ENCODE measurements around the gene PCDHA12.
"Not testable (repeated sequence)": the region's sequence is repeated elsewhere in the genome, so short reads cannot be mapped to it uniquely, and the experiment has no call there.

Gene PCDHA12

DNA sequence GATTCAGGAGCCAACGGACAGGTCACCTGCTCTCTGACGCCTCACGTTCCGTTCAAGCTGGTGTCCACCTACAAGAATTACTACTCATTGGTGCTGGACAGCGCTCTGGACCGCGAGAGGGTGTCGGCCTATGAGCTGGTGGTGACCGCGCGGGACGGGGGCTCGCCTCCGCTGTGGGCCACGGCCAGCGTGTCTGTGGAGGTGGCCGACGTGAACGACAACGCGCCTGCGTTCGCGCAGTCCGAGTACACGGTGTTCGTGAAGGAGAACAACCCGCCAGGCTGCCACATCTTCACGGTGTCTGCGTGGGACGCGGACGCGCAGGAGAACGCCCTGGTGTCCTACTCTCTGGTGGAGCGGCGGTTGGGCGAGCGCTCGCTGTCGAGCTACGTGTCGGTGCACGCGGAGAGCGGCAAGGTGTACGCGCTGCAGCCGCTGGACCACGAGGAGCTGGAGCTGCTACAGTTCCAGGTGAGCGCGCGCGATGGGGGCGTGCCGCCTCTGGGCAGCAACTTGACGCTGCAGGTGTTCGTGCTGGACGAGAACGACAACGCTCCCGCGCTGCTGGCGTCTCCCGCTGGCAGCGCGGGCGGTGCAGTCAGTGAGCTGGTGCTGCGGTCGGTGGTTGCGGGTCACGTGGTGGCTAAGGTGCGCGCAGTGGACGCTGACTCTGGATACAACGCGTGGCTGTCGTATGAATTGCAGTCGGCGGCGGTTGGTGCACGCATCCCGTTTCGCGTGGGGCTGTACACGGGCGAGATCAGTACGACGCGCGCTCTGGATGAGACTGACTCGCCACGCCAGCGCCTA lies 17.7 kb upstream of the PCDHA12 start:
- no peak for DNase-seq

DNA sequence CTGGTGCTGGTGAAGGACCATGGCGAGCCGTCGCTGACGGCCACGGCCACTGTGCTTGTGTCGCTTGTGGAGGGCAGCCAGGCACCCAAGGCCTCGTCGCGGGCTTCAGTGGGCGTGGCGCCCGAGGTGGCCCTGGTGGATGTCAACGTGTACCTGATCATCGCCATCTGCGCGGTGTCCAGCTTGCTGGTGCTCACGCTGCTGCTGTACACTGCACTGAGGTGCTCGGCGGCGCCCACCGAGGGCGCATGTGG lies 17.2 kb upstream of the PCDHA12 start:
- DNase-seq, result no peak

DNA sequence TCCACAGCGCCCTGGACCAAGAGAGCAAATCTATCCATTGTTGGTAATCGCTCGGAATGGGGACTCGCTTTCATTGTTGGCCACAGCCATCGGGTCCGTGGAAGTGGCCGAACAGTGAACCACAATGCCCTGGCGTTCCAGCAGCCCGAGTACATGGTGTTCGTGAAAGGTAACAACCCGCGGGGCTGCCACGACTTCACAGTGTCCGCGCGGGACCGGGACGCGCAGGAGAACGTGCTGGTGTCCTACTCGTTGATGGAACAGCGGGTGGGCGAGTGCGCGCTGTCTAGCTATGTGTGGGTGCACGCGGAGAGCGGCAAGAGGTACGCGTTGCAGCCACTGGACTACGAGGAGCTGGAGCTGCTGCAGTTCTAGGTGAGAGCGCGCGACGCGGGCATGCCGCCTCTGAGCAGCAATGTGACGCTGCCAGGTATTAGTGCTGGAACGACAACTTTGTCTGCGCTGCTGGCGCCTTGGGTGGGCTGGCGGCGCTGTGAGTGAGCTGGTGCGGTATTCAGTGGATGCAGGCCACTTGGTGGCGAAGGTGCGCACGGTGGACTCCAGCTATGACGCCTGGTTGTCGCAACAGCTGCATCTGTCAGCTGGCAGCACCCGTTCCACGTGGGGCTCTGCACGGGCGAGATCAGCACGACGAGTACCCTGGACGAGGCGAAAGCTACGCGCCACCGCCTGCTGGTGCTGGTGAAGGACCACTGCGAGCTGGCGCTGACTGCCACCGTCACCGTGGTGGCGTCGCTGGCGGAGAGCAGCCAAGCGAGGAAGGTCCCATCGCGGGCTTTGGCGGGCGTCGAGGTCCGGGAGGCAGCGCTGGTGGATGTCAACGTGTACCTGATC lies 12.4 kb upstream of the PCDHA12 start:
- no peak for DNase-seq

DNA sequence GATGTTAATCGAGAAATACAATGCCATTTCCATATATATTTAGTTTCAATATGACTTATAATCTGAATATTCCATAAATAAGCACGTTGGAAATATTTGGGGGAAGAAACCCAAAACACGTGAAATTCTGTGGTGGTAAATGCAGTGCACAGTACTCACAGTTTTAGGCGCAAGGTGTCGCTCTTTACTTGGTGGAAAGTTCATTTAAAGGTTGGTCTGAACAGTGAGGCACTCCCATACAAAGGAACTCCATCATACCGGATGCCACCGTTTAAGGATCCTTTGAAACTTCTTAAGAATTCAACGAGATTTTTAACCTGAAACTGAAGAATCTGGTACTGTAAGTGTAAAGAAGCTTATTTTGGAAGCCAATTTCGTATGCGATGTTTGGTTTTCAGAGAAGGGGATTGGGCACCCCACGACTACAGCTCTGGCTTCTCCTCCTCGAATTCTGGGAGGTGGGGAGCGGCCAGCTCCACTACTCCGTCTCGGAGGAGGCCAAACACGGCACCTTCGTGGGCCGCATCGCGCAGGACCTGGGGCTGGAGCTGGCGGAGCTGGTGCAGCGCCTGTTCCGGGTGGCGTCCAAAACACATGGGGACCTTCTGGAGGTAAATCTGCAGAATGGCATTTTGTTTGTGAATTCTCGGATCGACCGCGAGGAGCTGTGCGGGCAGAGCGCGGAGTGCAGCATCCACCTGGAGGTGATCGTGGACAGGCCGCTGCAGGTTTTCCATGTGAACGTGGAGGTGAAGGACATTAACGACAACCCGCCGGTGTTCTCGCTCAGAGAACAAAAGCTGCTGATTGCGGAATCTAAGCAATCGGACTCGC lies 6.2 kb upstream of the PCDHA12 start, which contains the start of gene PCDHA11:
PCDHA11 (plus strand) TSS at position 237 of the 834 bp plus-strand sequence; CDS start at position 384, 147 bp downstream.
- no peak for DNase-seq

DNA sequence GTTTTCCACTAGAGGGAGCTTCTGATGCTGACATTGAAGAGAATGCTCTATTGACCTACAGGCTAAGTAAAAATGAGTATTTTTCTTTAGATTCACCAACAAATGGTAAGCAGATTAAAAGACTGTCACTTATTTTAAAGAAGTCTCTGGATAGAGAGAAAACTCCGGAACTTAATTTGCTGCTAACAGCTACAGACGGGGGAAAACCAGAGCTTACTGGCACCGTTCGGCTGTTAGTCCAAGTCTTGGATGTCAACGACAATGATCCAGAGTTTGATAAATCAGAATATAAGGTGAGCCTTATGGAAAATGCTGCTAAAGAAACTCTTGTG lies 5.6 kb upstream of the PCDHA12 start:
- no peak for DNase-seq

DNA sequence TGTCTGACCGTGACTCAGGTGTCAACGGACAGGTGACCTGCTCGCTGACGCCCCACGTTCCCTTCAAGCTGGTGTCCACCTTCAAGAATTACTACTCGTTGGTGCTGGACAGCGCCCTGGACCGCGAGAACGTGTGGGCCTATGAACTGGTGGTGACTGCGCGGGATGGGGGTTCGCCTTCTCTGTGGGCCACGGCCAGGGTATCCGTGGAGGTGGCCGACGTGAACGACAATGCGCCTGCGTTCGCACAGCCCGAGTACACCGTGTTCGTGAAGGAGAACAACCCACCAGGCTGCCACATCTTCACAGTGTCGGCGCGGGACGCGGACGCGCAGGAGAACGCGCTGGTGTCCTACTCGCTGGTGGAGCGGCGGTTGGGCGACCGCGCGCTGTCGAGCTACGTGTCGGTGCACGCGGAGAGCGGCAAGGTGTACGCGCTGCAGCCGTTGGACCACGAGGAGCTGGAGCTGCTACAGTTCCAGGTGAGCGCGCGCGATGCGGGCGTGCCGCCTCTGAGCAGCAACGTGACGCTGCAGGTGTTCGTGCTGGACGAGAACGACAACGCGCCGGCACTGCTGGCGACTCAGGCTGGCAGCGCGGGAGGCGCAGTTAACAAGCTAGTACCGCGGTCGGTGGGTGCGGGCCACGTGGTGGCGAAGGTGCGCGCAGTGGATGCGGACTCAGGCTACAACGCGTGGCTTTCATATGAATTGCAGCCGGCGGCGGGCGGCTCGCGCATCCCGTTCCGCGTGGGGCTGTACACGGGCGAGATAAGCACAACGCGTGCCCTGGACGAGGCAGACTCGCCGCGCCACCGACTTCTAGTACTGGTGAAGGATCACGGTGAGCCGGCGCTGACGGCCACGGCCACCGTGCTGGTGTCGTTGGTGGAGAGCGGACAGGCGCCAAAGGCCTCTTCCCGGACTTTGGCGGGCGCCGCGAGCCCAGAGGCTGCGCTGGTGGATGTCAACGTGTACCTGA lies 4.6 kb upstream of the PCDHA12 start:
- DNase-seq, result no peak

DNA sequence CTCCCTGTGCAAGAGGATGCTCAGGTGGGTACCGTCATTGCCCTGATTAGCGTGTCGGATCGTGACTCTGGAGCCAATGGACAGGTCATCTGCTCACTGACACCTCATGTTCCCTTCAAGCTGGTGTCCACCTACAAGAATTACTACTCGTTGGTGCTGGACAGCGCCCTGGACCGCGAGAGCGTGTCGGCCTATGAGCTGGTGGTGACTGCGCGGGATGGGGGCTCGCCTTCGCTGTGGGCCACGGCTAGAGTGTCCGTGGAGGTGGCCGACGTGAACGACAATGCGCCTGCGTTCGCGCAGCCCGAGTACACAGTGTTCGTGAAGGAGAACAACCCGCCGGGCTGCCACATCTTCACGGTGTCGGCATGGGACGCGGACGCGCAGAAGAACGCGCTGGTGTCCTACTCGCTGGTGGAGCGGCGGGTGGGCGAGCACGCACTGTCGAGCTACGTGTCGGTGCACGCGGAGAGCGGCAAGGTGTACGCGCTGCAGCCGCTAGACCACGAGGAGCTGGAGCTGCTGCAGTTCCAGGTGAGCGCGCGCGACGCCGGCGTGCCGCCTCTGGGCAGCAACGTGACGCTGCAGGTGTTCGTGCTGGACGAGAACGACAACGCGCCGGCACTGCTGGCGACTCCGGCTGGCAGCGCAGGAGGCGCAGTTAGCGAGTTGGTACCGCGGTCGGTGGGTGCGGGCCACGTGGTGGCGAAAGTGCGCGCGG lies 1.6 kb downstream of the PCDHA12 start:
- DNase-seq, result not testable (repeated sequence)

DNA sequence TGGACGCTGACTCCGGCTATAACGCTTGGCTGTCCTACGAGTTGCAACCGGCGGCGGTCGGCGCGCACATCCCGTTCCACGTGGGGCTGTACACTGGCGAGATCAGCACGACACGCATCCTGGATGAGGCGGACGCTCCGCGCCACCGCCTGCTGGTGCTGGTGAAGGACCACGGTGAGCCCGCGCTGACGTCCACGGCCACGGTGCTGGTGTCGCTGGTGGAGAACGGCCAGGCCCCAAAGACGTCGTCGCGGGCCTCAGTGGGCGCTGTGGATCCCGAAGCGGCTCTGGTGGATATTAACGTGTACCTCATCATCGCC lies 2.1 kb downstream of the PCDHA12 start:
- DNase-seq, result no peak

DNA sequence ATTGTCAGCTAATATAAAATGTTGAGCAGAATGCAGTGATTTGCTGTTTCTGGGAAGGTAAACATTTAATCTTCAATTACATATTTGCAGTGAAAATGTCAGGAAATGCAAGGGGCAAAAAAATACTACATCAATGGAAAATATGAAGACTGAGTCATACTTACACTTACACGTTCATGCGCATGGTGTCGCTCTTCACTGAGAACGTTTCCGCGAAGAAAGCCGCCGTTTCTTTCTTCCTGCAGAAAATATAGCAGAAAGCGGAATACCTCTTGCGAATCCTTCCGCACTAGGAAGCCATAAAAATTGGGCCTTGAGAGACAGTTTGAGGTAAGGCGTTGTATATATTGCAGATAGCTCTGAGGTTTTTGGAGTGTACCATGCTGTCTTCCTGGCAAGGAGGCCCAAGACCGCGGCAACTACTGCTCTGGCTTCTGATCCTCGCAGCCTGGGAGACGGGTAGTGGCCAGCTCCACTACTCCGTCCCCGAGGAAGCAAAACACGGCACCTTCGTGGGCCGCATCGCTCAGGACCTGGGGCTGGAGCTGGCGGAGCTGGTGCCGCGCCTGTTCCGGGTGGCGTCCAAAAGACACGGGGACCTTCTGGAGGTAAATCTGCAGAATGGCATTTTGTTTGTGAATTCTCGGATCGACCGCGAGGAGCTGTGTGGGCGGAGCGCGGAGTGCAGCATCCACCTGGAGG lies 6.9 kb downstream of the PCDHA12 start, which contains the start of gene PCDHA13:
PCDHA13 (plus strand) TSS at position 236 of the 702 bp plus-strand sequence; CDS start at position 381, 145 bp downstream.
- DNase-seq, result no peak

DNA sequence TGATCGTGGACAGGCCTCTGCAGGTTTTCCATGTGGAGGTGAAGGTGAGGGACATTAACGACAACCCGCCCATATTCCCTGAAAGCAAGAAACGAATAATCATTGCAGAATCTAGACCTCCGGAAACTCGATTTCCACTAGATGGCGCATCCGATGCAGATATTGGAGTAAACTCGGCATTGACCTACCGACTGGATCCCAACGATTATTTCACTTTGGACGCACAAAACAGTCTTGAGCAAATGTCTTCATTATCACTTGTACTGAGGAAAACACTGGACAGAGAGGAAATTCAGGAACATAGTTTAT lies 7.4 kb downstream of the PCDHA12 start:
- no peak for DNase-seq

DNA sequence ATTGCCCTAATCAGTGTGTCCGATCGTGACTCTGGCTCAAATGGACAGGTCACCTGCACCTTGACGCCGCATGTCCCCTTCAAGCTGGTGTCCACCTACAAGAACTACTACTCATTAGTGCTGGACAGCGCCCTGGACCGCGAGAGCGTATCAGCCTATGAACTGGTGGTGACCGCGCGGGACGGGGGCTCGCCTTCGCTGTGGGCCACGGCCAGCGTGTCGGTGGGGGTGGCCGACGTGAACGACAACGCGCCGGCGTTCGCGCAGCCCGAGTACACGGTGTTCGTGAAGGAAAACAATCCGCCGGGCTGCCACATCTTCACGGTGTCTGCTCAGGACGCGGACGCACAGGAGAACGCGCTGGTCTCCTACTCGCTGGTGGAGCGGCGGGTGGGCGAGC lies 8.3 kb downstream of the PCDHA12 start:
- DNase-seq, result no peak

DNA sequence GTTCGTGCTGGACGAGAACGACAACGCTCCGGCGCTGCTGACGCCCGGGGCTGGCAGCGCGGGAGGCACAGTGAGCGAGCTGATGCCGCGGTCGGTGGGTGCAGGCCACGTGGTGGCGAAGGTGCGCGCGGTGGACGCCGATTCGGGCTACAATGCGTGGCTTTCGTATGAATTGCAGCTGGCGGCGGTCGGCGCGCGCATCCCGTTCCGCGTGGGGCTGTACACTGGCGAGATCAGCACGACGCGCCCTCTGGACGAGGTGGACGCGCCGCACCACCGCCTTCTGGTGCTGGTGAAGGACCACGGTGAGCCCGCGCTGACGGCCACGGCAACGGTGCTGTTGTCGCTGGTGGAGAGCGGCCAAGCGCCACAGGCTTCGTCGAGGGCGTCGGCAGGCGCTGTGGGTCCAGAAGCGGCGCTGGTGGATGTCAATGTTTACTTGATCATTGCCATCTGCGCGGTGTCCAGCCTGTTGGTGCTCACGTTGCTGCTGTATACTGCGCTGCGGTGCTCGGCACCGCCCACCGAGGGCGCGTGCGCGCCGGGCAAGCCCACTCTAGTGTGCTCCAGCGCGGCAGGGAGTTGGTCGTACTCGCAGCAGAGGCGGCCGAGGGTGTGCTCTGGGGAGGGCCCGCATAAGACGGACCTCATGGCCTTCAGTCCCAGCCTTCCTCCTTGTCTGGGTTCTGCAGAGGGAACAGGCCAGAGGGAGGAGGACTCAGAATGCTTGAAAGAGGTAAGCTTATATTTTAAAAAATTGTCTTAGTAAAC lies 9.0 kb downstream of the PCDHA12 start:
- no peak for DNase-seq

DNA sequence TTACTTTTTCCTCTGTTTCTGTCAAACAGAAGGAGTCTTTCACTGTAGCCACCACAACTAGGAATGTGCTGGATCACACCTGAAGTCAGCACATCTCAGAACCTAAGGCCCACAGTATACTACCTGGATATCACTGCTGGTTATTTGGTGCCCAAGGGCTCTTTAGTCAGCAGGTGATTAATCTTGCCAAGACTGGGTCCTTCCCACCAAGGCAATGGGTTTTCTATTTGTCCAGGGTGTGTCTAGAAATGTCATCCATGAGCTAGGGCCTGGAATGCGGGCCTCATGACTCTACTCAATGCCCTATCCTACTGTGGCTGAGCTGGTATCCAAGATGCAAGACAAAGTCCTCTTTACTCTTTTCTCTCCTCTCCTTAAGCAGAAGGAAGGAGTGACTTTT lies 41.2 kb downstream of the PCDHA12 start:
- no peak for DNase-seq

DNA sequence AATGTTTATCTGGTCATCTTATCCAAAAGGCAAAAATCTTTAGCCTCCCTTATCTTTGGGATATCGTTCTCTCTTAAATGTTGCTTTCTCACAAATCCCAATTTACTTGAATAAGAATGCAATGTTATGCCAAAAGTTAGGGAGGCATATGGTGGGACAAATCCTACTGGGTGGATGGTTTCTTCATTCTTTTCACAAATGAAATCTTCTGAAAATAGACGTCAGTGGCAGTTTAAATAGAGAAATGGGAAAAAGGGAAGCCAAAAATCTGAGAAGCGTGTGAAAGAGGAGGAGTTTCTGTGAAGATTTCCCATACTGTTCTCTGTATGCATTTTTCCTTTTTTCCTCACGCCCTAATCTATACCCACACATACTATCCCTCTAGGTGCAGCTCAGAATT lies 48.5 kb downstream of the PCDHA12 start:
- DNase-seq, result no peak

DNA sequence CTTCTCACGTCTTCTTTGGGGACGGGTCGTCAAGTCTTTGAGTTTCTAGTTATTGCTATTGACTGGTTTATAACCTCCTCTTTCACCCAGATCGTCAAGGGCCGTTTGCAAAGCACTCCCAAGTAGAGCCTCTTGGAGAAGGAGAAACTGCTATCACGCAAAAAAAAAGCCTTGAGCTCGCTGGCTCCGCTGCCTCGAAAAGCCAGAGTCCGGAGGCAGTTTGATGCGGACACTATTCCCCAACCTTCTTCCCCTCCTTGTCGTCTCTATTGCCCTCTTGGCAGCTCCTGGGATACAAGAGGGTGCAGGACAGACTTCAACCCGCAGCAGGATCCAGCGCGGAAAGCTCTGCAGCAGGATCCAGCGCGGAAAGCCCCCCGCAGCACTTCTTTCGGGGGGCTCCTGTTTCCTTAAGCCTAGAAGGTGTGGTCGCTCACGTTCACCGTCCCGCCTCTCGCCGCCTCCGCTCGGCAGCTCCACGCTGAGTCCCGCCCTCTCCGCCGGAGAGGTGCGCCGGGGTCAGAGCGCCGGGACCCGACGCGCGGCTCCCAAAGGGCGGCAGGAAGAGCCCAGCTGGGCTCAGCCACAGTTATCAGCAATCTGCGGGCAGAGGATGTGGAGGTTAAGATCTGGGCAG lies 50.8 kb downstream of the PCDHA12 start, which contains the start of gene PCDHAC1:
PCDHAC1 (plus strand) TSS at position 494 of the 637 bp plus-strand sequence. CDS start 594 bp downstream, outside the sequence.
- no peak for DNase-seq

DNA sequence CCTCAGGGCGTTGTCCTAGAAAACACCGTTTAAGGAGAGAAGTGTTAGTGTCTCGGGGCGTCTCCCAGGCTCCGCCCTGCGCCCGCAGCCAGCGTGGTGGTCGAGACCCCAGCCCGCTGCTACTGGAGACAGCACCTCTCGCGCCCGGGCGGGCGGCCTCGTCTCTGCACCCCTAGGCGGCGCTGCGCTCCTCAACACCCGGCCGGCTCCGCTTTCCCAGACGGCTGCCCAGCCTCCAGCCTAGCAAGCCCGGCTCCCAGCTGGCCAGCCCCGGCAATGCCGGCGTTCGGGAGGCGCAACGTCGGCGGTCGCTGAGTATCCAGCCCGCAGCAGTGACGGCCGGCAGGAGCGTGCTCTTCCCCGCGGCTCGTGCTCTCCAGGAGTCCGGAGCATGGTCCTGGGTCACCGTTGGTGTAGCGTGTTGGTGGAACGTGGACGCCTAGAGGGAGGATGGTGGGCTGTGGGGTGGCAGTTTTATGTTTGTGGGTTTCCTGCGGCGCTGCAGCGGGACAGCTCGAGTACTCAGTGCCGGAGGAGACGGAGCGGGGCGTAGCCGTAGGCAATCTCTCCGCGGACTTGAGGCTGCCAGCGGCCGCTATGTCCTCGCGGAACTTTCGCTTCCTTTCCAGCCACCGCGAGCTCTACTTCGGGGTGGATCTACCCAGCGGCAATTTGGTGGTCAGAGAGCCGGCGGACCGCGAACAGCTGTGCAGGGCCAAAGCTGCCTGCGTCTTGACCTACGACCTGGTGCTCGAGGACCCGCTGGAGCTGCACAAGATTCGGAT lies 51.5 kb downstream of the PCDHA12 start:
- peak; percentile 11 for DNase-seq

DNA sequence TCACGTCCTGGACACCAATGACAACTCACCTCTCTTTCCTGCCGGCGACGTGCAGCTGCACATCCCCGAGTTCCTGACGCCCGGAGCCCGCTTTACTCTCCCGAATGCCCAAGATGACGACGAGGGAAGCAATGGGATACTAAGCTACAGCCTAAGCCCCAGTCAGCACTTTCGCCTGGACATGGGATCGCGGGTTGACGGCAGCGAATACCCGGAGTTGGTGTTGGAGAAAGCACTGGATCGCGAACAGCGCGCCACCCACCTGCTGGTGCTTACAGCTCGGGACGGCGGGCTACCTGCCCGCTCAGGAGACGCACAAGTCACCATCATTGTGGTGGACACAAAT lies 52.1 kb downstream of the PCDHA12 start:
- no peak for DNase-seq

Data from CD4-positive, alpha-beta T cell treated with Interleukin-17A for 1 hour (primary cell).